Endometrial microvascular endothelial cells (primary cell): ENCODE measurements around the gene TPGS1. TPM values are rescaled to one million over a fixed set of nuclear protein-coding genes. Genes with fewer than 3 reads are reported as not detected.

Experiments
- in situ Hi-C: cut with HindIII; loops from 2 replicates; pipeline ENCODE4 v1.10.0; 2017; ENCODE audit warnings: low sequenced_read_pairs, low pct_unique_long_range_greater_than_20kb; ENCODE audit errors: inconsistent ontology term
- total RNA-seq: library from RNA; depleted of rRNA; stranded (reverse); fragments of >200 nt; gene quantifications from one replicate; pipeline ENCODE4 v1.2.3, GENCODE V29; 2015; ENCODE audit errors: inconsistent ontology term

The TPGS1 gene
- total RNA-seq, 1 donor from 2014 or later, result 17.6 TPM

GRCh38 chr19:512547-513365 lies 5.5 kb downstream of the TPGS1 start:
- in situ Hi-C loops, result no loop called here

- in situ Hi-C loops, result no loop called here
Measured at GRCh38 chr19:513368-514165, 6.3 kb downstream of the TPGS1 start.

- in situ Hi-C loops, result no loop called here
Measured at GRCh38 chr19:514166-514663, 6.9 kb downstream of the TPGS1 start.

GRCh38 chr19:517721-518597 lies 10.7 kb downstream of the TPGS1 start:
- in situ Hi-C loops, result no loop called here

- in situ Hi-C loops, result no loop called here
Measured at GRCh38 chr19:518598-519231, 11.4 kb downstream of the TPGS1 start.

GRCh38 chr19:519449-519865 lies 12.2 kb downstream of the TPGS1 start:
- in situ Hi-C loops, result no loop called here

GRCh38 chr19:522726-523125 lies 15.4 kb downstream of the TPGS1 start:
- in situ Hi-C loops, result no loop called here

- in situ Hi-C loops, result no loop called here
Measured at GRCh38 chr19:524062-524674, 16.9 kb downstream of the TPGS1 start.

GRCh38 chr19:525029-525428 lies 17.7 kb downstream of the TPGS1 start:
- in situ Hi-C loops, result no loop called here

GRCh38 chr19:525857-526419 lies 18.6 kb downstream of the TPGS1 start:
- in situ Hi-C loops, result no loop called here

GRCh38 chr19:530134-531008 lies 23.1 kb downstream of the TPGS1 start:
- in situ Hi-C loops, result no loop called here

- in situ Hi-C loops, result no loop called here
Measured at GRCh38 chr19:531009-531752, 23.9 kb downstream of the TPGS1 start.

- in situ Hi-C loops, result no loop called here
Measured at GRCh38 chr19:531753-532560, 24.7 kb downstream of the TPGS1 start, which contains the start of gene CDC34. CDC34 (plus strand) TSS chr19:531760; CDS start chr19:531932, 172 bp downstream.

- in situ Hi-C loops, result no loop called here
Measured at GRCh38 chr19:532561-533363, 25.5 kb downstream of the TPGS1 start.
